B cell (primary cell): ENCODE measurements around the gene ETAA1. TPM values are rescaled to one million over a fixed set of nuclear protein-coding genes. Genes with fewer than 3 reads are reported as not detected.

ENCODE experiments used
- ATAC-seq: fragments of 200-7000 bp; cut with Tn5 transposase; one replicate; pipeline ENCODE4 v1.10.0; 2021; ENCODE audit warnings: low read depth, mild to moderate bottlenecking, moderate number of reproducible peaks, moderate library complexity
- CTCF ChIA-PET: fragments of 350-600 bp; sonication (Branson Sonifier 250); formaldehyde crosslinking; loops from one replicate; lab custom pipeline; 2021; ENCODE audit warnings: antibody characterized with exemption, inconsistent platforms; lab: Charles Lee
- POLR2A ChIA-PET: fragments of 350-600 bp; sonication (Branson Sonifier 250); formaldehyde crosslinking; loops from one replicate; lab custom pipeline; 2021; ENCODE audit warnings: antibody characterized with exemption; lab: Charles Lee
- DNase-seq: peaks from one replicate; pipeline ENCODE4 v3.0.0; 2013
- H2AFZ ChIP-seq: 2 replicates; pipeline ENCODE4 v1.6.1; 2012; ENCODE audit warnings: mild to moderate bottlenecking, low read depth, low read length; ENCODE audit not compliant: insufficient read depth, poor library complexity, severe bottlenecking
- H3K27ac ChIP-seq, 2 donors: 1 replicate in 1 of 2; 2 replicates in 1 of 2; pipeline ENCODE4 v1.5.1; 2012 to 2013; ENCODE audit warnings: low read length in 2 of 2, mild to moderate bottlenecking in 2 of 2, moderate library complexity in 1 of 2
- H3K27me3 ChIP-seq, 4 experiments: fragments of 200-600 bp in 1 of 4; sonication (generic) in 1 of 4; replicated peaks in 1 of 4; 1 replicate in 2 of 4; 2 replicates in 2 of 4; pipeline versions ENCODE4 v1.6.1 to v1.7.0; 2013 to 2016; ENCODE audit warnings: low read length in 3 of 4, mild to moderate bottlenecking in 2 of 4, mixed read lengths in 1 of 4, moderate library complexity in 1 of 4; ENCODE audit not compliant: insufficient read depth in 4 of 4, control insufficient read depth in 3 of 4; ENCODE audit errors: control extremely low read depth in 1 of 4
- H3K36me3 ChIP-seq, 2 experiments: replicated peaks in 1 of 2; 1 replicate in 1 of 2; 2 replicates in 1 of 2; pipeline versions ENCODE4 v1.6.1 to v1.7.1; 2013; ENCODE audit warnings: low read length in 1 of 2; ENCODE audit not compliant: insufficient read depth in 2 of 2, control insufficient read depth in 1 of 2; ENCODE audit errors: control extremely low read depth in 1 of 2, extremely low read depth in 1 of 2
- H3K4me1 ChIP-seq, 2 donors: fragments of 200-600 bp in 1 of 2; sonication (generic) in 1 of 2; 1 replicate in 1 of 2; 2 replicates in 1 of 2; pipeline versions ENCODE4 v1.5.1 to v1.6.1; 2013 to 2017; ENCODE audit warnings: low read length in 2 of 2; ENCODE audit not compliant: control insufficient read depth in 2 of 2, insufficient read depth in 2 of 2
- H3K4me2 ChIP-seq: replicated peaks from 2 replicates; pipeline ENCODE3; 2012; ENCODE audit warnings: mild to moderate bottlenecking, low read depth, low read length; ENCODE audit not compliant: poor library complexity, severe bottlenecking
- H3K4me3 ChIP-seq, 5 experiments: fragments of 200-600 bp in 1 of 5; sonication (generic) in 1 of 5; 1 replicate in 3 of 5; 2 replicates in 2 of 5; pipeline versions ENCODE4 v1.5.1 to v1.7.0; 2011 to 2016; ENCODE audit warnings: low read length in 4 of 5, mild to moderate bottlenecking in 4 of 5, low read depth in 2 of 5, control low read depth in 1 of 5, moderate library complexity in 1 of 5; ENCODE audit not compliant: insufficient read depth in 1 of 5; ENCODE audit errors: control extremely low read depth in 1 of 5, extremely low read depth in 1 of 5
- H3K79me2 ChIP-seq: fragments of 200-600 bp; sonication (generic); one replicate; pipeline ENCODE4 v1.6.0; 2016; ENCODE audit warnings: low read length; ENCODE audit not compliant: control insufficient read depth, insufficient read depth
- H3K9ac ChIP-seq: fragments of 200-600 bp; sonication (generic); 2 replicates; pipeline ENCODE4 v1.6.1; 2017; ENCODE audit warnings: mild to moderate bottlenecking, low read length, moderate library complexity
- H3K9me3 ChIP-seq, 3 donors: one replicate each; pipeline versions ENCODE4 v1.6.1 to v1.7.1; 2013; ENCODE audit warnings: low read length in 2 of 3; ENCODE audit not compliant: control insufficient read depth in 2 of 3, insufficient read depth in 1 of 3; ENCODE audit errors: control extremely low read depth in 1 of 3
- H4K20me1 ChIP-seq: 2 replicates; pipeline ENCODE4 v1.6.0; 2012; ENCODE audit warnings: mild to moderate bottlenecking, low read length; ENCODE audit not compliant: insufficient read depth, control insufficient read depth, poor library complexity, severe bottlenecking
- H3K27ac Mint-ChIP-seq: one replicate; pipeline ENCODE4 v1.8.0; 2021; ENCODE audit warnings: mixed read lengths
- H3K27me3 Mint-ChIP-seq: one replicate; pipeline ENCODE4 v1.8.0; 2021; ENCODE audit warnings: mixed read lengths
- H3K4me1 Mint-ChIP-seq: one replicate; pipeline ENCODE4 v1.8.0; 2021; ENCODE audit warnings: mixed read lengths
- H3K4me3 Mint-ChIP-seq: one replicate; pipeline ENCODE4 v1.8.0; 2021; ENCODE audit warnings: mixed read lengths
- H3K9me3 Mint-ChIP-seq: one replicate; pipeline ENCODE4 v1.8.0; 2022; ENCODE audit warnings: mixed read lengths; ENCODE audit not compliant: insufficient read depth
- CTCF ChIP-seq: fragments of 200-600 bp; IDR thresholded peaks from one replicate; pipeline ENCODE4 v1.8.0; 2022; ENCODE audit warnings: antibody characterized with exemption, mild to moderate bottlenecking
- EZH2 ChIP-seq: IDR thresholded peaks from 2 replicates; pipeline ENCODE4 v1.6.1; 2012; ENCODE audit warnings: borderline replicate concordance, low read depth, mild to moderate bottlenecking, moderate library complexity, low read length; ENCODE audit not compliant: insufficient read depth, poor library complexity, severe bottlenecking
- WGBS: methylation state at CpG from one replicate; pipeline ENCODE4 v1.1.5; 2013; ENCODE audit warnings: missing lambda C conversion rate; ENCODE audit not compliant: insufficient coverage; 5-methylcytosine and 5-hydroxymethylcytosine counted together
- intact Hi-C: fragments of 100-400 bp; cut with micrococcal nuclease; formaldehyde crosslinking; loops from one replicate; pipeline ENCODE4 v1.10.0; 2022
- polyA plus RNA-seq: library from polyadenylated mRNA; depleted of rRNA; stranded (reverse); fragments of >200 nt; gene quantifications from 2 replicates; pipeline ENCODE4 v1.2.3, GENCODE V29; 2012
- total RNA-seq, 2 donors: library from RNA; stranded (reverse); fragments of 120-200 nt in 1 of 2; gene quantifications; 1 replicate in 1 of 2; 2 replicates in 1 of 2; pipeline versions ENCODE4 v1.2.3 to v1.2.4, GENCODE V29; 2013 to 2022

The ETAA1 gene
- total and polyA plus RNA-seq, 2 donors (not counting 1 experiment from before 2014, with no cell fraction given), result 6.2 to 15.3 TPM

GRCh38 chr2:67453310-67453709 lies 56.2 kb downstream of the ETAA1 start:
- H3K36me3 ChIP-seq, result no peaks in the 10 kb centered on the region
- intact Hi-C loops, result no loop called here
- H3K27ac ChIP-seq, result no peak overlapping the region
- H3K4me1 Mint-ChIP-seq, result no peaks in the 10 kb centered on the region
- H3K9me3 ChIP-seq, result peaks cover 0 to 1% (median 0%) of the 10 kb centered on the region in 3 donors
- no peaks in the 10 kb centered on the region for H3K27me3 ChIP-seq
- CTCF ChIA-PET, result interaction anchor here (0.7 kb wide), 1 partner anchor 25 kb away, joined by 3 read pairs; no protein-coding TSS in a partner anchor
- H4K20me1 ChIP-seq, result no peaks in the 10 kb centered on the region
- H3K27me3 Mint-ChIP-seq, result peaks cover 15% of the 10 kb centered on the region
- DNase-seq, result no peak
- no peaks in the 10 kb centered on the region for H3K79me2 ChIP-seq
- no peak overlapping the region for H3K27ac Mint-ChIP-seq
- no peak overlapping the region for H3K4me2 ChIP-seq
- TF ChIP-seq EZH2 (no peak), CTCF (no peak)
- WGBS, result no CpG with 5 or more reads among the region's 1 CpG
- ATAC-seq, result no peak
- POLR2A ChIA-PET, result no interaction called here
- no peak overlapping the region for H3K4me3 ChIP-seq
- H3K9ac ChIP-seq, result no peak overlapping the region
- no peaks in the 10 kb centered on the region for H3K9me3 Mint-ChIP-seq
- H3K4me1 ChIP-seq, result no peaks in the 10 kb centered on the region
- H3K4me3 Mint-ChIP-seq, result no peak overlapping the region
- no peak overlapping the region for H2AFZ ChIP-seq

- Histone ChIP-seq H3K4me2 (no peak overlapping the region), H3K4me1 (no peaks in the 10 kb centered on the region), H3K9me3 (peaks cover 0 to 1% (median 0%) of the 10 kb centered on the region in 3 donors), H3K36me3 (no peaks in the 10 kb centered on the region), H3K79me2 (no peaks in the 10 kb centered on the region), H3K4me3 (no peak overlapping the region), H3K27me3 (no peaks in the 10 kb centered on the region), H4K20me1 (no peaks in the 10 kb centered on the region), H3K27ac (no peak overlapping the region), H2AFZ (no peak overlapping the region), H3K9ac (no peak overlapping the region)
- CTCF ChIA-PET, result no interaction called here
- no peaks in the 10 kb centered on the region for H3K4me1 Mint-ChIP-seq
- DNase-seq (no peak), ATAC-seq (no peak)
- 82% methylated on average over 3 of the region's 4 CpGs for WGBS
- no peak for TF ChIP-seq EZH2
- TF ChIP-seq CTCF, result no peak
- intact Hi-C loops, result no loop called here
- no peak overlapping the region for H3K27ac Mint-ChIP-seq
- no peak overlapping the region for H3K4me3 Mint-ChIP-seq
- POLR2A ChIA-PET, result no interaction called here
- peaks cover 15% of the 10 kb centered on the region for H3K27me3 Mint-ChIP-seq
- H3K9me3 Mint-ChIP-seq, result no peaks in the 10 kb centered on the region
Measured at GRCh38 chr2:67455219-67456142, 58.3 kb downstream of the ETAA1 start.
